MG63 (cell line): ENCODE data around the gene TSC22D1. TPM values are rescaled to one million over a fixed set of nuclear protein-coding genes. Genes with fewer than 3 reads are reported as not detected.
"Not testable (repeated sequence)": the region's sequence is repeated elsewhere in the genome, so short reads cannot be mapped to it uniquely, and the experiment has no call there.

Source experiments
- DNase-seq: peaks from one replicate; pipeline ENCODE4 v3.0.0-alpha.2; 2020
- H3K27me3 ChIP-seq: fragments of 250-450 bp; sonication (Bioruptor Pico); 2 replicates; pipeline ENCODE4 v1.5.1; 2020; ENCODE audit warnings: mild to moderate bottlenecking, moderate library complexity
- H3K36me3 ChIP-seq: fragments of 250-450 bp; sonication (Bioruptor Pico); 2 replicates; pipeline ENCODE4 v1.5.1; 2020; ENCODE audit warnings: mild to moderate bottlenecking, moderate library complexity
- H3K4me3 ChIP-seq: fragments of 250-450 bp; sonication (Bioruptor Pico); 2 replicates; pipeline ENCODE4 v1.5.1; 2020; ENCODE audit warnings: mild to moderate bottlenecking, moderate library complexity
- H3K9me3 ChIP-seq: fragments of 250-450 bp; sonication (Bioruptor Pico); 2 replicates; pipeline ENCODE4 v1.5.1; 2020; ENCODE audit warnings: mild to moderate bottlenecking, moderate library complexity
- total RNA-seq: library from RNA; depleted of rRNA; stranded (reverse); fragments of >200 nt; shearing (Covaris generic); gene quantifications from 2 replicates; pipeline ENCODE4 v1.2.3, GENCODE V29; 2014; ENCODE audit warnings: low replicate concordance

The TSC22D1 gene
- total RNA-seq, 1 experiment from 2014 or later = 62.8 TPM

DNA sequence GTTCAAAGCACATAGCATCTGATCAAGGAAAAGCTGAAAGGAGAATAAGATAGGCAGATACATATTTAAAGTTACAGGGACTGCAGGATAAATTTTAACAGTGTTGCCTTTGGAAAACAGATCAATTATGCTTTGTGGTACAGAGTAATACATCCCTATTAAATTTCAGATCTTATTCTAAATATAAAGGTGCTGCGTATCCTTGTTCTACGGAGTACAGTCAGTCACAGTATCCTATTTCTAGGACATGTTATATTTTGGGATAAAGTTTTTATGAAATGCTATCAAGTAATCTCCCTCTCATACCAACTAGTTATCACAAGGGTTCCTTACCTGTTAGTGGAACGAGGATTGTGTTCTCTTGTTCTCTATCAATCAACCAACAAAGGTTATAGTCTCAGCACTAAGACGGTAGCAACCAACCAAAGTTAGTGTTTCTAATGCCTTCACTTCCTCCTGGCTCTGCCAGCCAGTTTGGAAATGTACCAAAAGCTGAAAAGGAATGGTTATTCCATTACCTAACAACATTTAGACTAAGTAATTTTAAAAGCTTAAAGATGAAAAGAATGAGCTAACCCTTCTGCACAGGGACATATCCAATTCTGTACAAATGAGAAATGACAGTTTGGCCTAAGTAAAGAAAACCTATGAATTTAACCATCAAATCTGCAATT is 35.2 kb downstream of the TSC22D1 start:
- Histone ChIP-seq H3K4me3 (no peak overlapping the region), H3K27me3 (no peaks in the 10 kb centered on the region), H3K36me3 (peaks cover 4% of the 10 kb centered on the region; the same call in 1 of the 2 replicates), H3K9me3 (no peaks in the 10 kb centered on the region)
- no peak for DNase-seq

DNA sequence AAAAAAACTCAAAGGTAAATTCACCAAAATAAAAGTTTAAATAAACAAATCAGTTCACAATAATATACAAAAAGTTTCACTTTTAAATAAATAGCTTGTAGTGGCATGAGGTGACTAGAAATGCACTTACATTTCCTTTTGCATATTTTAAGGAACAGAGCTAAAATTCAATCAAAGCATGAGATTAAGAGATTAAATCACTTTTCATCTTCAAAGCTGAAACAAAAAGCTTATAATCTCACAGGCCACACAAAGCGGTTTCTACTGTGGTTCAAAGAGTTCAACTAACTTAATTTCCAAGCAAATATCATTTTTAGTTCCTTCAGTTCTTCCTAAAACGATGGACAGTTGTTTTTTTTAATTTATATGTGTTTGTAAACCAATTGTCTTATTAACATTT is 38.9 kb downstream of the TSC22D1 start:
- H3K36me3 ChIP-seq = peaks cover 9% of the 10 kb centered on the region; the same call in 1 of the 2 replicates
- H3K4me3 ChIP-seq = no peak overlapping the region
- DNase-seq = no peak
- H3K9me3 ChIP-seq = no peaks in the 10 kb centered on the region
- no peaks in the 10 kb centered on the region for H3K27me3 ChIP-seq

DNA sequence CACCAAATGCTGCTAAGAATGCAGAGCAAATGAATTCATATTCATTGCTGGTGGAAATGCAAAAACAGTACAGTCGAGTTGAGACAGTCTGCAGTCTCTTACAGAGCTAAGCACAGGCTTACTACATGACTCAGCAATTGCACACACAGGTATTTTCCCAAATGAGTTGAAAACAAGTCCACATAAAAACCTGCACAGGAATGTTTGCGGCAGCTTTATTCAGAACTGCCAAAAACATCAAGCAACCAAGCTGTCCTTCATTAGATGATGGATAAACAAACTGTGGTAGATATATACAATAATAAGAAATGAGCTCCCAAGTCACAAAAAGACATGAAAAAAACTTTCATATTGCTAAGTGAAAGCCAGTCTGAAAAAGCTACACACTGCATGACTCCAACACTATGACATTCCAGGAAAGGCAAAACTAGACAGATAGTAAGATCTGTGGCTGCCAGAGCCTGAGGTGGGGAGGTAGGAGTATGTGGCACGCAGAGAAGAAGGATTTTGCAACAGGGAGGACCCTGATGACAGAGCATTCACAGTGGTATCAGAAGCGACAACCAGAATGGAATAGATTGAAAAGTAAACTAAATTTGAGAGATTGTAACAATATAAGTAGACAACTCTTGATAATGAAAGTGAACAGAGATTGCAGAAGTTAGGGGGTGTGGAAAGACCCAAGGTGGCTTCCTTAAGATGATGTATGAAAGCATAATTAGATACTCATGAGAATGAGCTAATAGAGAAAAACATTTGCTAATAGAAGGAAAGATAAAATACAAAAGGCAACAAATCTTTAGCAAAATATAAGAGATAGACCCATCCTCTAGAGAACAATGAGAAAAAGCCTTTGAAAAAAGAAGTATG is 52.7 kb downstream of the TSC22D1 start:
- no peaks in the 10 kb centered on the region for H3K27me3 ChIP-seq
- H3K4me3 ChIP-seq = no peak overlapping the region
- no peaks in the 10 kb centered on the region; the same call in none of the 2 replicates for H3K36me3 ChIP-seq
- H3K9me3 ChIP-seq = no peaks in the 10 kb centered on the region
- no peak for DNase-seq

DNA sequence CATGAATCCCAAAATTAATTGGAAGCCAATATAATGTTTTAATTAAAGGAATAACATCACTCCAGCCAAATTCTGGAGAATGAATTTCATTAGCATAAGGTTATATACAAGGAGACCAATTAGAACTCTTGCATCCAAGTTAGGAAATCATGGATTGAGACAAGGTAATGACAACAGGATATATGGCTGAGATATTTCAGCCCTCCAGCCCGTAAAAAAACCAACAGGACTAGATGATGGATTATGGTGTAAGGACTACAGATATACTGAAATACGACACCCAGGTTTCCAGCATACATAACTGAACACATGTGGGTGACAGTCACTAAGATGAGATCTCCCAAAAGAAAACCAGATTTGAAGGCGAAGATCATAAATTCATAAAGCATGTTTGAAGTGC is 56.5 kb downstream of the TSC22D1 start:
- H3K4me3 ChIP-seq = no peak overlapping the region
- H3K27me3 ChIP-seq = no peaks in the 10 kb centered on the region
- DNase-seq = no peak
- no peaks in the 10 kb centered on the region for H3K9me3 ChIP-seq
- peaks cover 3% of the 10 kb centered on the region for H3K36me3 ChIP-seq

DNA sequence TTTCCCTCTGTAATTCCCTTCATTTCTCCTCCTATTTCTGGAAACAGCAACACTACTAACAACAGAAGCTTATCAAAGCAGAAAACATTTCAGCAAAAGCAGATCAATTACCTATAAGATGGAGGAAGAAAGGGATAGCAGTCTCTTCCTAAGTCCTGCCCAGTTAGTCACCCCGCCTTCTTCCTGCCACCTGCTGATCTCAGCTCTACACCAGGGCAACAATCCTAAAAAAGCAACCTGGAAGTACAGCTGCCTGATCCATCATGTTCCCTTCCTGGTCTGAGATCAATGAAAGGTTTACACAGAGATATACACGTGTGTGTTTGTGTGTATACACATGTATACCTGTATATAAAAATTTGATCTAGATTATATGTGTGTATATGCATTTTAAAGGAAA is 59.4 kb downstream of the TSC22D1 start:
- H3K4me3 ChIP-seq = no peak overlapping the region
- DNase-seq = no peak

DNA sequence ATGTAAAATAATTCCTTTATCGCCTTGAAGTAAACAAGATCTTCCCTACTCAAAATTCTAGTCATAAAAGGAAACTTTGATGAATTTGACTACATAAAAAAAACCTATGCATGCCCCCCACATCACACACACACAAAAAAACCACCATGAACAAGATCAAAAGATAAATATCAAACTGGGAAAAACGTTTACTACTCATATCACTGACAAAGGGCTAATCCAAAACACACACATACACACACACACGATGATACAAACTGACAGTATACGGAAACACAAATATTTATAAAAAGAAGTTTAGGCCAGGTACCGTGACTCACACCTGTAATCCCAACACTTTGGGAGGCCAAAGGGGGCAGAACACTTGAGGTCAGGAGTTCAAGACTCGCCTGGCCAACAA is 61.9 kb downstream of the TSC22D1 start:
- no peaks in the 10 kb centered on the region for H3K9me3 ChIP-seq
- no peak for DNase-seq
- H3K36me3 ChIP-seq = peaks cover 7% of the 10 kb centered on the region
- no peaks in the 10 kb centered on the region for H3K27me3 ChIP-seq
- no peak overlapping the region for H3K4me3 ChIP-seq

More for the DNA sequence above, 59.4 kb downstream of the TSC22D1 start:
- peaks cover 7% of the 10 kb centered on the region for H3K36me3 ChIP-seq
- H3K9me3 ChIP-seq = no peaks in the 10 kb centered on the region
- H3K27me3 ChIP-seq = no peaks in the 10 kb centered on the region

DNA sequence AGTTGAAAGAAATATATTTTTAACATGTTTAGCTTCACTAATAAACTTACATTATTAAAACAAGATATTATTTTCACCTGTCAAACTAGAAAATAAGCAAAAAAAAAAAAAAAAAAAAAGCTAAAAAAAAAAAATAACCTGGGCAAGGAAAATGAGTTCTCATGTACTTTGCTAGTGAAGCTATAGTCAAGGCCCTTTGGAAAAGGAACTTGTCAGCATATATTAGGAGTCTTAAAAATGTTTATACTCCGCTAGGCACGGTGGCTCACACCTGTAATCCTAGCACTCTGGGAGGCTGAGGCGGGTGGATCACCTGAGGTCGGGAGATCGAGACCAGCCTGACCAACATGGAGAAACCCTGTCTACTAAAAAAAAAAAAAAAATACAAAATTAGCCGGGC is 66.3 kb downstream of the TSC22D1 start:
- H3K36me3 ChIP-seq, H3K27me3 ChIP-seq, H3K9me3 ChIP-seq, H3K4me3 ChIP-seq, DNase-seq: not testable (repeated sequence)

DNA sequence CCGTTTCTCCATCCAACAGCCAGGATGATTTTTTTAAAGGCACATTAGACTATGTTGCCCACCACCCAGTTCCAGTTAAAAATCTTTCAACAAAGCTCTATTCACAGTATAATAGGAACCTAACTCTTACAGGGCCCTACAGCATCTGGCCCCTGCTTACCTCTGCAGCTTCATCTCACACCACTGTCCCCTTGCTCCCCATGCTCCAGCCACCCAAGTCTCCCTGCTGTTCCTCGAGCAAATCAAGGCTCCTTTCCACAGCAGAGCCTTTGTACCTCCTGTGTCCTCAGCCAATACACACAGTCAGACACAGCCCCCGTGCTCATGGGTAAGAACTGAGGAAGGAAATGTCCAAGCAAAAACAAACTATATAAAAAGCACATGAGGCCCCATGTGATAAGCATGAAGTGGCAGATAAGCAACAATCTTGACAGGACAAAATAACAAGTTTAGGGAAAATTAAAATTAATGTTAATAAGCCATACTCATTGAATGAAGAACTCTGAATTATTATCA is 67.5 kb downstream of the TSC22D1 start:
- DNase-seq = no peak
- Histone ChIP-seq H3K27me3 (no peaks in the 10 kb centered on the region), H3K36me3 (peaks cover 4% of the 10 kb centered on the region)

DNA sequence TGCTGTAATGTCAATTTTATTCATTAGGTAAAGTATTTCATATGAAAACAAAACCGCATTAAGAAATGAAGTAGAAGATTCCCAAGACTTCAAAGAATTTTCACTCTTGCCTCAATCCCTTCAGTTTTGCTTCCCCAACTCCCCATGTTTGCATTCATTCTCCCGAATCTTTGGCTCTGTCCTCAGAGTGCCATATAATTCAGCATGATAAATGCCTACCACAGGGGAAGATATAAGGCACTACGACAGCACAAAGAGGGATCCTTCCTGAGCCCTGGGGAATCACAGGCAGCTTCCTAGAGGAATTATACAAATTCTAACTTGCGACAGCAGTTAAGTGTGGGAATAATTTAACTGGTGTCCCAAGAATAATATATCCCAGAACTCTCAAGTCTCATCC is 68.5 kb downstream of the TSC22D1 start:
- Histone ChIP-seq H3K27me3 (no peaks in the 10 kb centered on the region), H3K9me3 (no peaks in the 10 kb centered on the region), H3K36me3 (peaks cover 4% of the 10 kb centered on the region), H3K4me3 (no peak overlapping the region)
- no peak for DNase-seq

More for the DNA sequence above, 67.5 kb downstream of the TSC22D1 start:
- H3K4me3 ChIP-seq = no peak overlapping the region
- H3K9me3 ChIP-seq = no peaks in the 10 kb centered on the region

DNA sequence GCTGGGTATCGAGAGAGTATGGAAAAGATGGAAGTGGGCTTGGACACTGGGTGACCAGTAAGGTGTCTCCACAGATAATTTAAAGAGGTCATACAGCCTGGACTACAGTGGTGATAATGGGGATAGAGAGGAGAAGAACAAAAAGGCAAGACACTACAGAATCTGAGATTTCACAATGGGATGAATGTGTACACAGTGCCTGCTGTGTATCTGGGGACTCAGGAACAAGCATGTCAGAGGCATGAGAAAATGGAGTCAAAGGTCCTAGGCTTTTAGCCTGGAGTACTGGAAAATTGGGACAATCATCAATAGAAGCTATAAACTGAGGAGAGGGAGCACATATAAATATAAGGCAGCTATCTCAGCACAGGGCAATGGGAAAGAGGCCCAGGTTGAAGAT is 69.4 kb downstream of the TSC22D1 start:
- no peak overlapping the region for H3K4me3 ChIP-seq
- no peaks in the 10 kb centered on the region for H3K9me3 ChIP-seq
- peaks cover 4% of the 10 kb centered on the region for H3K36me3 ChIP-seq
- H3K27me3 ChIP-seq = no peaks in the 10 kb centered on the region
- DNase-seq = no peak

DNA sequence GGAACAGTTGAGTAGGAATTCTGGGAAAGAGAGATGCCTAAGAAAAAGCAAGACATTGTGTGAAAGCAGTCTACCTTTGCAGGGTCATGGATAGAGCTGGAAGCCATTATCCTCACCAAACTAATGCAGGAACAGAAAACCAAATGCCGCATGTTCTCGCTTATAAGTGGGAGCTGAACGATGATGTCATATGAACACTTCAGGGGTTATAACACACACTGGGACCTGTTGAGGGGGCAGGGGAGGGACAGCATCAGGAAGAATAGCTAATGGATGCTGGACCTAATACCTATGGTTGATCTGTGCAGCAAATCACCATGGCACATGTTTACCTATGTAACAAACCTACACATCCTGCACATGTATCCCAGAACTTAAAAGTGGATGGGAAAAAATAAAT is 69.9 kb downstream of the TSC22D1 start:
- Histone ChIP-seq H3K4me3 (no peak overlapping the region), H3K27me3 (no peaks in the 10 kb centered on the region), H3K9me3 (no peaks in the 10 kb centered on the region), H3K36me3 (peaks cover 4% of the 10 kb centered on the region)
- DNase-seq = no peak

DNA sequence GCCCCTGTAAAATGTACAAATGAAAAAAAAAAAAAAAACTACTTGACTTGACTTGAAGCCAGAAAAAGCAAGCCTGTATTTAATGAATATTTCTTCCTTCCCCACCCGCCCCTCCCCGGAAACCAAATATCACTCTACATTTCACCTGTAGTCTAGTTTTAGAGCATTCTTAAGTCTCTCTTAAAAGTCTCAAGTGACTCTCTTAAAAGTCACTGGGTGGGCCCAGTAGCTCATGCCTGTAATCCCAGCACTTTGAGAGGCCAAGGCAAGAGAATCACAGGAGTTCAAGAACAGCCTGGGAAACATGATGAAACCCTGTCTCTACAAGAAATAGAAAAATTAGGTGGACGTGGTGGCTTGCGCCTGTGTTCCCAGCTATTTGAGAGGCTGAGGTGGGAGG is 72.0 kb downstream of the TSC22D1 start:
- Histone ChIP-seq H3K4me3 (no peak overlapping the region), H3K36me3 (peaks cover 4% of the 10 kb centered on the region), H3K9me3 (no peaks in the 10 kb centered on the region), H3K27me3 (no peaks in the 10 kb centered on the region)
- no peak for DNase-seq

DNA sequence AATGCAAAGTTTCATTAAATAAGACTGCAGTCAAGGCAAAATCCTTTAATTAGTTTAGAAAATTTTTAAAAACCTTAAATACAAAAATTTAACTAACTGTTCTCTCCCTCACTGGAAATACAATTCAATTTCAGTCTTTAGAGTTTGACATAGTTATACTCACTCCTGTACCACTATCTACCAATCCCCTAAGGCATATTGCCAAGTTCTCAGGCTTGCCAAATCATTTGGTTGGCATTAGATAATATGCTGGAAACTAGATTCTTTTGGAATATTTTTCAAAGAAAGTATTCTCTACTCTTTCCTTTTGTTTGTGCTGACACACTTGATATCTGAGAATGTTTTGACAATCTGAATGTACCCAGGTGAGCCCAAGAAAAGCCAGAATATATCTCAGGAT is 77.2 kb downstream of the TSC22D1 start:
- no peaks in the 10 kb centered on the region for H3K27me3 ChIP-seq
- H3K4me3 ChIP-seq = no peak overlapping the region
- peak; percentile 12 for DNase-seq
- peaks cover 4% of the 10 kb centered on the region for H3K36me3 ChIP-seq
- no peaks in the 10 kb centered on the region for H3K9me3 ChIP-seq

DNA sequence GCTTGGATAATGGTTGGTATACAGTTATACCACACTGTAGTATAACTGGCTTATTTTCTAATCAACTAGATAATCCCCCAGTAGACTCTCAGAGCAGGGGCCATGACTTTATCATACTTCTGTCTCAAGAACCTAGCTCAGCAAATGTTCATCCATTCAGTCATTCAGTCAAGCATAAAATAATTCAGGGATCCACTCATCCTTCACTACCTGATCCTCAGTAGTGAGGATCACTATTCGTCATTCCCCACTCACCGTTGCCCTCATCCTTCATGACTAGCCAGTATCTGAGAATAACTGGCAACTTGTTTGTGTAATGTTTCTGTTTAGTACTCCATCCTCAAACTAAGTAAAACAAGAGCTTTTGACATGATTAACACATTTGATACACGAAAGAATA is 77.6 kb downstream of the TSC22D1 start:
- H3K27me3 ChIP-seq = no peaks in the 10 kb centered on the region
- no peaks in the 10 kb centered on the region for H3K9me3 ChIP-seq
- no peak for DNase-seq
- H3K36me3 ChIP-seq = peaks cover 4% of the 10 kb centered on the region
- H3K4me3 ChIP-seq = no peak overlapping the region

DNA sequence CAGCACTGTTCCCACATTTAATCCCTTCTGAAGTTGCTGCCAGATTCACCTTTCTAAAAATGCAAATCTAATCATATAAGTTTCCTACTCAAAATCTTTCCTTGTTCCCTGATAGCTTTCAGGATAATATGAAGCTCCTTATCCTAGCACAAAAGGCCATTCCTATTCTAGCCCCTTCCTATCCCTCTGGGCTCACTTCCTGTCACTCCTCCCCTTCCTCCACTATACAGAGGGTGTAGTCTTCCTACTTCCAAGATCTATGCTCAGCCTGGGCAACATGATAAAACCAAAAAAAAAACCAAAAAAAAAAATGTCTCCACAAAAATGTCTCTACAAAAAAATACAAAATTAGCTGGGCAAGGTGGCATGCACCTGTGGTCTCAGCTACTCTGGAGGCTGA is 78.3 kb downstream of the TSC22D1 start:
- DNase-seq = no peak
- Histone ChIP-seq H3K4me3 (no peak overlapping the region), H3K27me3 (no peaks in the 10 kb centered on the region), H3K36me3 (peaks cover 4% of the 10 kb centered on the region), H3K9me3 (no peaks in the 10 kb centered on the region)

DNA sequence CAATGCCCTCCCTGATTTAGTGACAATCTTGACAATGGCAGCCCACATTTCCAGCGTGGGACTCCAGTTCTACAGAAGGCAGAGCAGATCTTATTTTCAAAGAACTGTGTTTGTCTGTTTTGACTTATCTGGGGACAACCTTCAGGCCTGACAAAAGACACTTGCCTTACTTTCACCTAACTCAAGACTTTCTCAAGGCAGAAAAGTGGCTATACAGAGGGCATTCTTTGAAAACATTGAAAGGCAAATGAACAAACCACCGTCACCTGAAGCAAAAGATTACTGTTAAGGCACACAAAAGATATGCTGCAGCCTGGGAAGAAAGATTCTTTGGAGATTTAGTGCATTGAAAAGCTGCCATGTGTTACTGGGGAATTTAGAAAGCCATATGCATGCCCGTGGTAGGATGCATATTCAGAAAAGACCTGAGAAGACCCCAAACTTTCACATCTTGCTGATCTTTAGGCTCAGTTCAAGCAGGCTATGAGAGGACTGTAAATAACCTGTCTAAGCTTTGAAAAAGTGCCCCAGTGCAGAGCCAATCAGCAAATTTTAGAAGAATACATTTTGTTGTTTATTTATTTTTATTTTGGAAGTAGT is 82.8 kb downstream of the TSC22D1 start:
- Histone ChIP-seq H3K36me3 (peaks cover 10% of the 10 kb centered on the region), H3K4me3 (no peak overlapping the region), H3K27me3 (no peaks in the 10 kb centered on the region), H3K9me3 (no peaks in the 10 kb centered on the region; the same call in 1 of the 2 replicates)
- no peak for DNase-seq

DNA sequence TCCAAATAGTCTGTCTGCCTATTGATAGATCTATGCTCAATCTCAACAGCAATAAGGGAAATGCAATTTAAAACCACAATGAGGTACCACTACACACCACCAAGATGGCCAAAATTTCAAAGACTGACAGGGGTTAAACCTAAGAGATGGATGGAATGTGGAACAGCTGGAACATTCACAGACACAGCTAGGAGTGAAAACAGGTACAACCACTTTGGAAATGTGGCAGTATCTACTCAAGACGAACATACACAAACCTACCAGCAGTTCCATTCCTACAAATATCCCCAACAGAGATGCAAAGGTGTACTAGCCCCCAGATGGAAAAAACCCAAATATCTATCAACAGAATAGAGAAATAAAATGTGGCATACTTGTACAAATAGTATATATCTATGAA is 86.4 kb downstream of the TSC22D1 start:
- H3K36me3 ChIP-seq = peaks cover 8% of the 10 kb centered on the region
- H3K9me3 ChIP-seq = no peaks in the 10 kb centered on the region; the same call in 1 of the 2 replicates
- DNase-seq = no peak
- no peaks in the 10 kb centered on the region for H3K27me3 ChIP-seq
- no peak overlapping the region for H3K4me3 ChIP-seq
